GM12875 (cell line): Measurements from ENCODE around the gene SYCP2.

Experiments
- H3K4me3 ChIP-seq: one replicate; pipeline ENCODE4 v1.5.1; 2011; ENCODE audit warnings: low read depth, low read length, control low read depth
- TF ChIP-seq, protein P1 (sequence below): IDR thresholded peaks from 2 replicates; pipeline ENCODE4 v1.5.1; 2011; ENCODE audit warnings: low read depth, mild to moderate bottlenecking, control low read depth, inconsistent platforms, low read length, moderate library complexity, borderline replicate concordance; ENCODE audit not compliant: insufficient read depth

SYCP2 gene

DNA sequence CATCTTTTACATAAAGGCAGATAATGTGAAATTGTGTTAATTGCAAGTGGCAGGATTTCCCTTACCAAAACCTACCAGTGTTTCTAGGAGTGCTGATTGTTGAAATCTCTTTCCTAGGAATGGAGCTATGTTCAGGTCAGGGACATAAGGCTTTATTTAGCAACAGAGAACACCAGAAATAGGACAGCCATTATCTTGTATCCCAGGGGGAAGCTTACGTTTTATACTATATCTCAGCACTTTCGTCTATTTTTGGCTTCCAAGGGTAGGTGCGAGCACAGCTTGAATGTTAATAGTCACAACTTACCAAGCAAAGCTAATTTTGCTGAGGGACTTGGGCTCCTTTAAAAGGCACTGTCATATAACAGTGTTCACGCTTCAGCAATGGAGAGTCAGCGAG lies 94.0 kb downstream of the SYCP2 start:
- TF ChIP-seq, protein P1, sequence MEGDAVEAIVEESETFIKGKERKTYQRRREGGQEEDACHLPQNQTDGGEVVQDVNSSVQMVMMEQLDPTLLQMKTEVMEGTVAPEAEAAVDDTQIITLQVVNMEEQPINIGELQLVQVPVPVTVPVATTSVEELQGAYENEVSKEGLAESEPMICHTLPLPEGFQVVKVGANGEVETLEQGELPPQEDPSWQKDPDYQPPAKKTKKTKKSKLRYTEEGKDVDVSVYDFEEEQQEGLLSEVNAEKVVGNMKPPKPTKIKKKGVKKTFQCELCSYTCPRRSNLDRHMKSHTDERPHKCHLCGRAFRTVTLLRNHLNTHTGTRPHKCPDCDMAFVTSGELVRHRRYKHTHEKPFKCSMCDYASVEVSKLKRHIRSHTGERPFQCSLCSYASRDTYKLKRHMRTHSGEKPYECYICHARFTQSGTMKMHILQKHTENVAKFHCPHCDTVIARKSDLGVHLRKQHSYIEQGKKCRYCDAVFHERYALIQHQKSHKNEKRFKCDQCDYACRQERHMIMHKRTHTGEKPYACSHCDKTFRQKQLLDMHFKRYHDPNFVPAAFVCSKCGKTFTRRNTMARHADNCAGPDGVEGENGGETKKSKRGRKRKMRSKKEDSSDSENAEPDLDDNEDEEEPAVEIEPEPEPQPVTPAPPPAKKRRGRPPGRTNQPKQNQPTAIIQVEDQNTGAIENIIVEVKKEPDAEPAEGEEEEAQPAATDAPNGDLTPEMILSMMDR: no peak
- H3K4me3 ChIP-seq: no peak overlapping the region

DNA sequence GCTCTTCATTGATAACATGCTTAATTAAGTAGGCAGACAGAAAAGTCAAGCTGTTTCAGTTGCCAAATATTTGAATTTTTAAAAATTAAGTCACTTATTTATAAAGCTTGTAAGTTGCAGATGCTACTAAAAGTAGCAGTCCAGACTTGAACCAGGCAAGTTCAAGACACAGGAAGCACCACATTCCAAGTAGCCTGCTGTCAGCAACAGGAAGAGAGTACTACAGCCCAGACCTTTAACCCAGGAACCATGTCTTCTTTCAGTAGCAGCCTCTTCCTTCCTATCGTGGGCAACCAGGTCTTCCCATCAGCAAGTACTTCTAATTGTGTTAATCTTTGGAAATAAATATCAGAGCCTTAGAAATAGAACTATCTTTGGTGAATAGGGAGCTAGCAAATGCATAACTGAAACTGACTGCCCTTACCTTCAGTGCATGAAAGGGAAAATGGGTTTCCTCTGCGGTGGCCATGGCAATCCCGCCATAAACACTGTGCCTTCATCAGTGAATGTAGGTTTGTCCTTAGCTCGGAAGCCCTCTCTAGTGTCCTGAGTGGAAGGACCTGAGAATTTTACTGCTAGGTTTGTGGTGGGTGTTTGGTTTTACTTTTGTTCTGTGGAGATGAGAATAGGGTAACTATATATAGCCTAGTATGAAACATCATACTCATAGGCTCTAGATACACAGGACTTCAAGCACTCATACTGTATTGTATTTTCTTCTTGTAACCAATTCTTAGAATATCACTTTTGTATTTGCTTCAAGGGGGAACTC lies 95.6 kb downstream of the SYCP2 start:
- TF ChIP-seq, protein P1: no peak
- no peak overlapping the region for H3K4me3 ChIP-seq

DNA sequence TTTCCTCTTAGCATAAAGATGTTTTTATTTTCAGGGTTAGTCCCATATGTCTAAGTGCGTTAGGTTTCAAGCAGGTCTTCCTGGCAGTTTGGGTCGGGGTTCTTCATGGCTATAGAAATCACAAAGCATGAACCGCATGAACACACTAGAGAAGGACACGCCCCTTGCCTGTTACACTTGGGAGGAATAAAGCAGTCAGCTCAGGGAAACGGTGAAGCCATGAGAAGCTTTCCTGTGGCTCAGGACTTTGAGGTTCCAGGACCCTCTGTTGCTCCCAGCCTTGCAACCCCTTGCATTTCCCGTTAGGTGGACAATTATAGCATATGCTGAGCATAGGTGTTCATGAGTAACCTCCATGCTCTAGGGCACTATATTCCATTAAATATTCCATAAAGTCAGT lies 96.7 kb downstream of the SYCP2 start:
- TF ChIP-seq, protein P1: no peak

DNA sequence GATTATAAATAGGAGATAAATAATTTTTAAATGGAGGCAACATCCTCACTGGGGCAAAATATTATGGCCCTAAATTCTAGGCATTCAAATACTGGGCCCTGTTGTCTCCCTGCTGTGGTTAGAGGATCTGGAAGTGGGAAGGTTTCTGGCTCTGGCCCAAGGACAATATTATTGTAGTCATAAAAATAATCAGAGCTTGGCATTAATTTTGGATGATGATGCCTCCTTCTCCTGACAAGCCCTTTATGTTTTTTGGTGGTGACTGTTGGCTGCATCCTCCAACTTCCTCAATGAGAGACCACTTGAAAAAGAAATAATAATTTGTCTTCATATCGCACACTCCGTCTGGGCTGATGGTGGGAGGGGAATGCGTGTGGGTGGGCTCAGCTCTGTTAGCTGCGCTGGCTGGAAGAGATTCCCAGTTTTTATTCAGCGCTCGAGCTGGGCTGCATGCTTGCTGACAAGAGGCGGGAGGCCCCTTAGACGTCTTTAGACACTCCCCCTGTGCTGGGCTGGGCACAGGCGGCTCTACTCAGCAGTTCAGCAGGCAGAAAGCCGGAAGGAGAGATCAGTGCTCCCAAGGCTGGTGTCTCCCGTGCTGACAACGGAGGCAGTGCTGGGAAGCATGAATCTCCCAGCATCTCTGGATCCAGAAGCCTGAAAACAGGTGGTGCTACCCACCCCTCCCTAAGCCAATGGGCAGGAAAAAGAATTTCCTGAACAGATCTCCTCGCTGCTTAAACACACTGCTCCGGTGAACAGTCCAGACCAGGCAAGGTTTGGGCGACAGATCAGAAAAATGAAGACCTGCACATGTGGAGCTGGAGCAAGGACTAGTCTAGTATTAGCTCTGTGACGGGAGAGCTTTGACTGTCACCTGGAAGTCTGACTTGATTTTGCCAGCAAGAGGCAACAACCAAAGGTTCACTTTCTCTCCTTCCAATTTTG lies 97.7 kb downstream of the SYCP2 start:
- TF ChIP-seq, protein P1: no peak
- no peak overlapping the region for H3K4me3 ChIP-seq

More for the DNA sequence above, 96.7 kb downstream of the SYCP2 start:
- H3K4me3 ChIP-seq: no peak overlapping the region

DNA sequence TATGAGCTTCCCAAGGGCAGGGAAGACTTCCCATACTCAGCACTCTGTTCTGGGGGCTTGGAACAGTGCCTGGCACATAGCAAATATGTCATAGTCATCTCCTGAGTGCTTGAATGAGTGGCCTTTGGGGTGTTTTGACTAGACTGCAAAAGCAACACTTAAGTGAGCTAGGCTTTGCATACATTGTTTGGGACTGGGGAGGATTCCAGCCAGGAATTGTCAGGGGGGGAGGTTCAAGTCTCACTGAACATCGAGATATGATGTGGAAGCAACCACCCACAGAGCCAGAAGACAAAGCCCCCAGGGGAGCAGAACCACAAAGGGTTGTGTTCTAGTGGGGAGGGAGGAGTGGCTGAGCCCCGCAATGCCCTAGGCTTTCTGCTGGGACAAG lies 98.4 kb downstream of the SYCP2 start:
- TF ChIP-seq, protein P1: no peak
- no peak overlapping the region for H3K4me3 ChIP-seq

DNA sequence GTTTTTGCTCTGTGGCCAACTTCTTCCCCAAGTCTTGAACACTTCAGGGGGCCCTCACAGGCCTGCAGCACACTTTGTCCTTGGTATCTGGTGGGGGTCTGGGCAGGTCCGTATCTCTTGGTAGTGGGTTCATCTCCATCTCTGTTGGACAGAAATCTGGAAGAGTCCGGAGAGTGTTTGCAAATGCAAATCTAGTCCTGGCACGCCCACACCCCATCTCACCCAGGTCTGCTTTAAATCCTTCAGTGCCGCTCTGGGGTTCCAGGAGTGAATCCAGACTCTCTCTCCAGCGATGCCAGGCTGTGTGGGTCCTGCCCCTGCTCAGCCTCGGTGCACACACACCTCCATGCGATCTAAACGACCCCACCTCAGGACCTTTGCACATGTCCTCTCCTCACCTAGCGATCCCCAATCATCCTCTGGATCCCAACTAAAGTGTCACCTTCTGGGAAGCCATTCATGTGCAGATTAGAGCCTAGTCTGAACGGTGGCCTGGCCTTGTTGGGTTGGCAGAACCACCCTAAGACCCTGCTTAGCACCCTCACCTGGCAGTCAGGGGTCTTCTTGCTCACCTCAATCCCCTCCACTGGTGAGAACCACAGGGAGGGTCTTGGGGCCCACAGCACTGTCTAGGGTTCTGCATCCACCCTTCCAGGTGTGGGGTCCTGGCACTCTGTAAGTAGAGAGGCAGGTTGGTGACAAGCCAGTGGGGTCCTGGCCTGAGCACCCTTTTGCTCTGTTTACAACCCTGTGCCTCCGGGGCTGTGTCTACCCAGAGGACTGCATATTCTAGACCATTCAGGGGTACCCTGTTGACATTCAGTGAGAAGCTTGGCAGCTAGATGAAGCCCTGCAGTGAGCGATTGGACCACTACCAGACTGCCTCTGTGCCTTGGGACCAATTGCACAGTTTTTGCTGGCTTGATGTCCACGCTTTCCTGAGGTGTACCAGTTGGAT lies 100.8 kb downstream of the SYCP2 start:
- no peak overlapping the region for H3K4me3 ChIP-seq
- TF ChIP-seq, protein P1: no peak
